NCI-H187 treated with DMSO at 0.1 percent for 48 hours (cell line): ENCODE results near the gene ATXN10.
"Not testable (repeated sequence)": the region's sequence is repeated elsewhere in the genome, so short reads cannot be mapped to it uniquely, and the experiment has no call there.

Experiments
- DNase-seq: peaks from one replicate; lab custom pipeline; 2025; lab: John Stamatoyannopoulos, UW

ATXN10 gene

GRCh38 chr22:45671783-45672563, at the start of gene ATXN10:
Gene ATXN10 (plus strand): TSS chr22:45671834. CDS start chr22:45672064, 230 bp downstream.
- DNase-seq = no peak

- DNase-seq = no peak
Measured at GRCh38 chr22:45621836-45622600, 49.6 kb upstream of the ATXN10 start.

GRCh38 chr22:45623464-45624145, 48.0 kb upstream of the ATXN10 start:
- DNase-seq = not testable (repeated sequence)

GRCh38 chr22:45626198-45626651, 45.4 kb upstream of the ATXN10 start:
- DNase-seq = no peak

GRCh38 chr22:45627489-45628233, 44.0 kb upstream of the ATXN10 start:
- no peak for DNase-seq

GRCh38 chr22:45628515-45628914, 43.1 kb upstream of the ATXN10 start:
- no peak for DNase-seq

- DNase-seq = peak; percentile 58
Measured at GRCh38 chr22:45629469-45630089, 42.1 kb upstream of the ATXN10 start.

GRCh38 chr22:45630436-45630835, 41.2 kb upstream of the ATXN10 start:
- DNase-seq = no peak

GRCh38 chr22:45631140-45631840, 40.3 kb upstream of the ATXN10 start:
- no peak for DNase-seq

GRCh38 chr22:45631841-45632238, 39.8 kb upstream of the ATXN10 start:
- DNase-seq = no peak

- no peak for DNase-seq
Measured at GRCh38 chr22:45632791-45633515, 38.7 kb upstream of the ATXN10 start.

GRCh38 chr22:45636683-45637082, 35.0 kb upstream of the ATXN10 start:
- DNase-seq = no peak

- DNase-seq = no peak
Measured at GRCh38 chr22:45638197-45638596, 33.4 kb upstream of the ATXN10 start.

GRCh38 chr22:45638834-45639746, 32.5 kb upstream of the ATXN10 start:
- peak; percentile 53 for DNase-seq

GRCh38 chr22:45639747-45640102, 31.9 kb upstream of the ATXN10 start:
- DNase-seq = no peak

- no peak for DNase-seq
Measured at GRCh38 chr22:45640291-45640940, 31.2 kb upstream of the ATXN10 start.

GRCh38 chr22:45640941-45641621, 30.6 kb upstream of the ATXN10 start:
- DNase-seq = no peak

GRCh38 chr22:45642986-45643385, 28.6 kb upstream of the ATXN10 start:
- no peak for DNase-seq
